Gastrocnemius medialis (tissue), 4 donors: ENCODE results near the gene INTS13.

Experiments
- CTCF ChIP-seq, 5 experiments: fragments of 450-650 bp in 3 of 5; fragments of 200-600 bp in 2 of 5; sonication (generic) in 2 of 5; IDR thresholded peaks in 4 of 5; conservative IDR thresholded peaks in 1 of 5; 1 replicate in 4 of 5; 2 replicates in 1 of 5; pipeline ENCODE4 v1.5.1; 2016 to 2019; ENCODE audit warnings: antibody characterized with exemption in 5 of 5, mild to moderate bottlenecking in 3 of 5, moderate library complexity in 3 of 5
- POLR2A ChIP-seq, 2 donors: fragments of 450-650 bp; IDR thresholded peaks; one replicate each; pipeline ENCODE4 v1.6.1; 2017; ENCODE audit warnings: antibody characterized with exemption in 2 of 2, mild to moderate bottlenecking in 2 of 2, moderate library complexity in 2 of 2

GRCh38 chr12:26979733-26980132, 42.0 kb upstream of the INTS13 start:
- TF ChIP-seq CTCF (IDR thresholded peaks at IDR 0.05 in 4 of 5, conservative IDR thresholded peaks at IDR 0.05 in 1 of 5) (no peak), POLR2A (IDR thresholded peaks at IDR 0.05) (no peak)
